ENCODE data around the gene HNF1B.

The HNF1B gene

DNA sequence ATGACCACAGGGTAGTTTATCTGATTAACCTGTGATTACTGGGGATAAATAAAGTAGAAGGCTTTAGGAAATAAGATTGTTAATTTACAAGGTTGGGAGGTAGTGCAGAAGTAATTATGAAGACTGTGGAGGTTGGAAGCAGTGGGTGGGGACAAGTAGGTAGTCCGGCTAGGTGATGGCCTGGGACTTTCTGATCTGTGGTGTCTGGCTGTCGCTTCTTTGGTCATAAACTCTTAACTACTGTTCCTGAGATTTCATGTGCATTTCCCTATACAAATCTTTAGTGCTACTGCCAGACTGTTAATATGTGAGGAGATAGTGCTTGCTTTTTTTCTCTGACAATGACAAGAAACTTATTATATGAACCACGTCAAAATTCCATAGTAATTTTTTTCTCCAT is 19.5 kb upstream of the HNF1B start:
- no peak for TF ChIP-seq PAX5 (IDR thresholded peaks at IDR 0.05; ENCODE audit: insufficient read depth, low read length, severe bottlenecking)
- no peak for TF ChIP-seq POU2F2 (IDR thresholded peaks at IDR 0.05; ENCODE audit: low read depth, low read length)
- TF ChIP-seq TAF1 (IDR thresholded peaks at IDR 0.05; ENCODE audit: low read depth, low read length): no peak
- no peak for TF ChIP-seq POLR2A (IDR thresholded peaks at IDR 0.05; ENCODE audit: low read depth, low read length)
- no peak for TF ChIP-seq POLR2AphosphoS5 (IDR thresholded peaks at IDR 0.05; ENCODE audit: low read depth, low read length)
- TF ChIP-seq SPI1 (IDR thresholded peaks at IDR 0.05; ENCODE audit: low read depth, low read length): no peak
- FAIRE-seq: no peak
- DNase-seq (ENCODE audit: insufficient read length, low spot score): no peak

GRCh38 chr17:37762666-37763065 is 17.8 kb upstream of the HNF1B start:
- DNase-seq (ENCODE audit: insufficient read length, low spot score) (no peak), FAIRE-seq (no peak)
- TF ChIP-seq POU2F2 (IDR thresholded peaks at IDR 0.05; ENCODE audit: low read depth, low read length) (no peak), POLR2A (IDR thresholded peaks at IDR 0.05; ENCODE audit: low read depth, low read length) (no peak), SPI1 (IDR thresholded peaks at IDR 0.05; ENCODE audit: low read depth, low read length) (no peak), POLR2AphosphoS5 (IDR thresholded peaks at IDR 0.05; ENCODE audit: low read depth, low read length) (no peak), PAX5 (IDR thresholded peaks at IDR 0.05; ENCODE audit: insufficient read depth, low read length, severe bottlenecking) (no peak), TAF1 (IDR thresholded peaks at IDR 0.05; ENCODE audit: low read depth, low read length) (no peak)

DNA sequence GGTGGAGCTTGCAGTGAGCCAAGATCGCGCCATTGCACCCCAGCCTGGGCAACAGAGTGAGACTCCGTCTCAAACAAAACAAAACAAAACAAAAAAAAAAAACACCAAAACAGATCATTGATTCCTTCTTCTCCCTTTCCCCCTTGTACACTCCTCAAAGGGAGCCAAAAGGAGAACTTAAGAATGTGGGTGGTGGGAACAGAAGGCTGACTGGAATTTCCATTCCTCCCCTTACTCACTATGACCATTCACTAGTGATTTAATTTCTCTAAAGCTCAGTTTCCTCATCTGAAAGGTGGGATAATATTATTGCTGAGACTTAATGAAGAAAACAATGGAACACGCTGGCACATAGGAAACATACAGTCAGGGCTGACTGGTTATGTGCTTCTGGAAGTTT is 17.1 kb upstream of the HNF1B start:
- TF ChIP-seq POU2F2 (IDR thresholded peaks at IDR 0.05; ENCODE audit: low read depth, low read length) (no peak), TAF1 (IDR thresholded peaks at IDR 0.05; ENCODE audit: low read depth, low read length) (no peak), POLR2A (IDR thresholded peaks at IDR 0.05; ENCODE audit: low read depth, low read length) (no peak), PAX5 (IDR thresholded peaks at IDR 0.05; ENCODE audit: insufficient read depth, low read length, severe bottlenecking) (no peak), POLR2AphosphoS5 (IDR thresholded peaks at IDR 0.05; ENCODE audit: low read depth, low read length) (no peak), SPI1 (IDR thresholded peaks at IDR 0.05; ENCODE audit: low read depth, low read length) (no peak)

GRCh38 chr17:37761059-37761458 is 16.2 kb upstream of the HNF1B start:
- TF ChIP-seq POLR2AphosphoS5 (IDR thresholded peaks at IDR 0.05; ENCODE audit: low read depth, low read length) (no peak), TAF1 (IDR thresholded peaks at IDR 0.05; ENCODE audit: low read depth, low read length) (no peak), PAX5 (IDR thresholded peaks at IDR 0.05; ENCODE audit: insufficient read depth, low read length, severe bottlenecking) (no peak), SPI1 (IDR thresholded peaks at IDR 0.05; ENCODE audit: low read depth, low read length) (no peak)
- no peak for FAIRE-seq
- DNase-seq (ENCODE audit: insufficient read length, low spot score): no peak

More for the DNA sequence above, 17.1 kb upstream of the HNF1B start:
- DNase-seq (ENCODE audit: insufficient read length, low spot score) (no peak), FAIRE-seq (no peak)

- TF ChIP-seq POU2F2 (IDR thresholded peaks at IDR 0.05; ENCODE audit: low read depth, low read length) (no peak), POLR2AphosphoS5 (IDR thresholded peaks at IDR 0.05; ENCODE audit: low read depth, low read length) (no peak), PAX5 (IDR thresholded peaks at IDR 0.05; ENCODE audit: insufficient read depth, low read length, severe bottlenecking) (no peak), SPI1 (IDR thresholded peaks at IDR 0.05; ENCODE audit: low read depth, low read length) (no peak), TAF1 (IDR thresholded peaks at IDR 0.05; ENCODE audit: low read depth, low read length) (no peak), POLR2A (IDR thresholded peaks at IDR 0.05; ENCODE audit: low read depth, low read length) (no peak)
- FAIRE-seq: no peak
- no peak for DNase-seq (ENCODE audit: insufficient read length, low spot score)
Observed at GRCh38 chr17:37759014-37759637, 14.3 kb upstream of the HNF1B start.

DNA sequence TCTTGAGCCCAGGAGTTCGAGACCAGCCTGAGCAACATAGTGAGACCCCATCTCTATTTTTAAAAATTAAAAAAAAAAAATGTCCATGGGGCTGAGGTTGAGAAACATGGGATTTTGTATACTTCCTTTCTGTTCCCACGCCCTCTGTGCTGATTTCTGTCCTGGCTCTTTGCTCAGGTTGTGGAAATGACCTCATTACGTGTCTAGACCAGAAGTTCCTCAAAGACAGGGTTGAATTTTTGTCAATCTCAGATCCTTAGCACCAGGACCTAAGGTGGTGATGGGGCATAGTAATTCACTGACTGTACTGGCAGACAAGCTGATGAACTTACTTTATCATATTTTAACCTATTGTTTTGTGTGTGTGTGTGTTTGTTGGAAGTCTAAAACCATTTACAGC is 11.2 kb upstream of the HNF1B start:
- DNase-seq (ENCODE audit: insufficient read length, low spot score) (no peak), FAIRE-seq (no peak)
- TF ChIP-seq PAX5 (IDR thresholded peaks at IDR 0.05; ENCODE audit: insufficient read depth, low read length, severe bottlenecking) (no peak), SPI1 (IDR thresholded peaks at IDR 0.05; ENCODE audit: low read depth, low read length) (no peak), POLR2AphosphoS5 (IDR thresholded peaks at IDR 0.05; ENCODE audit: low read depth, low read length) (no peak), POLR2A (IDR thresholded peaks at IDR 0.05; ENCODE audit: low read depth, low read length) (no peak), POU2F2 (IDR thresholded peaks at IDR 0.05; ENCODE audit: low read depth, low read length) (no peak), TAF1 (IDR thresholded peaks at IDR 0.05; ENCODE audit: low read depth, low read length) (no peak)

DNA sequence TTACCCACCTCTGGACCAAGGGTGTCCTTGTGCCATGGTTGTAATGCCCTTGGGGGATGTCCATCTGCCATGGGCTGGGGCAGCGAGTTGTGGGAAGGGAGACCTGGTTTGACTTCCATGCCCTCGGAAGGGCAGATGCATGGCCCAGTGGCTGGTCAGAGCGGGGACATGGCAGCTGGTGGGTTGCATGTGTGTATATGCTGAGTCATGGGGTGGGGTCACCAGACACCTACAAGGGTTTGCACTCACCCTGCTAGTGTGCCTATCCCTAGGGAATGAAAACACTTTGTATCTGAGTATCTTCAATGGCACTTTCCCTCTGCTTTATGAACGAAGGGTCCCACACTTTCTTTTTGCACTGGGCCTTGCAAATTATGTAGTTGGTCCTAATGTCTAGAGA is 10.6 kb upstream of the HNF1B start:
- DNase-seq (ENCODE audit: insufficient read length, low spot score) (no peak), FAIRE-seq (no peak)
- TF ChIP-seq POU2F2 (IDR thresholded peaks at IDR 0.05; ENCODE audit: low read depth, low read length) (no peak), PAX5 (IDR thresholded peaks at IDR 0.05; ENCODE audit: insufficient read depth, low read length, severe bottlenecking) (no peak), TAF1 (IDR thresholded peaks at IDR 0.05; ENCODE audit: low read depth, low read length) (no peak), POLR2A (IDR thresholded peaks at IDR 0.05; ENCODE audit: low read depth, low read length) (no peak), POLR2AphosphoS5 (IDR thresholded peaks at IDR 0.05; ENCODE audit: low read depth, low read length) (no peak), SPI1 (IDR thresholded peaks at IDR 0.05; ENCODE audit: low read depth, low read length) (no peak)

- DNase-seq (ENCODE audit: insufficient read length, low spot score) (no peak), FAIRE-seq (no peak)
- TF ChIP-seq POLR2AphosphoS5 (IDR thresholded peaks at IDR 0.05; ENCODE audit: low read depth, low read length) (no peak), POLR2A (IDR thresholded peaks at IDR 0.05; ENCODE audit: low read depth, low read length) (no peak), POU2F2 (IDR thresholded peaks at IDR 0.05; ENCODE audit: low read depth, low read length) (no peak), PAX5 (IDR thresholded peaks at IDR 0.05; ENCODE audit: insufficient read depth, low read length, severe bottlenecking) (no peak), TAF1 (IDR thresholded peaks at IDR 0.05; ENCODE audit: low read depth, low read length) (no peak), SPI1 (IDR thresholded peaks at IDR 0.05; ENCODE audit: low read depth, low read length) (no peak)
Observed at GRCh38 chr17:37754363-37754762, 9.5 kb upstream of the HNF1B start.

DNA sequence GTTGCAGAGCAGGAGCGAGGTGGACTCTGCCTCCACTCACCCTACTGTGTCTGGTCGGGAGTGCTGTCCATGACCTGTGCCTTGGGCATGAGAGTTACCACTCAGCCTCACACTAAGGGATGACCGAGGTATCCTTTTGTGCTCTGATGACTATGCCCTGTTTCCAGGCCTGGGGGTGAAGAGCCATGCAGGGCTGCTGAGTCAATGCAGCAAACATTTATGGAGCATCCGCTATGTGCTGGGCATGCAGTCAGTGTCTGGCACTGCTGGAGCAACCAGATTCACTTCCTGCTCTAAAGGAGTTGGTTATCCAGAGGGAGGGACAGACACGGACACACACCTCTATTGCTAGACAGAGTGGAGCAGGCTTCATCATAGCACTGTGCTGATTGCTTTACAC is 7.6 kb upstream of the HNF1B start:
- FAIRE-seq (no peak), DNase-seq (ENCODE audit: insufficient read length, low spot score) (no peak)
- TF ChIP-seq POU2F2 (IDR thresholded peaks at IDR 0.05; ENCODE audit: low read depth, low read length): no peak
- TF ChIP-seq SPI1 (IDR thresholded peaks at IDR 0.05; ENCODE audit: low read depth, low read length): no peak
